Measurements from ENCODE around the gene SRC.

- no peak for TF ChIP-seq CTCF (conservative IDR thresholded peaks at IDR 0.05; ENCODE audit: low read depth, low read length)
- no peak for TF ChIP-seq EZH2 (IDR thresholded peaks at IDR 0.05; ENCODE audit: low read length, unreplicated experiment)
Observed at GRCh38 chr20:37328149-37328945, 17.6 kb upstream of the SRC start.

Data from PC-3 (cell line).